DOHH2 (cell line): ENCODE results near the gene LENEP.

Experiments
- EZH2phosphoT487 ChIP-seq: fragments of 200-600 bp; sonication (generic); IDR thresholded peaks from 2 replicates; pipeline ENCODE4 v1.6.1; 2017; ENCODE audit warnings: borderline replicate concordance, mild to moderate bottlenecking, antibody characterized with exemption, low read length, moderate library complexity, mixed read lengths
- TF ChIP-seq, protein P1 (sequence below): fragments of 200-600 bp; sonication (generic); IDR thresholded peaks from one replicate; pipeline ENCODE4 v1.5.1; 2014; ENCODE audit warnings: antibody characterized with exemption, mild to moderate bottlenecking, low read depth, low read length; ENCODE audit not compliant: poor library complexity, severe bottlenecking

DNA sequence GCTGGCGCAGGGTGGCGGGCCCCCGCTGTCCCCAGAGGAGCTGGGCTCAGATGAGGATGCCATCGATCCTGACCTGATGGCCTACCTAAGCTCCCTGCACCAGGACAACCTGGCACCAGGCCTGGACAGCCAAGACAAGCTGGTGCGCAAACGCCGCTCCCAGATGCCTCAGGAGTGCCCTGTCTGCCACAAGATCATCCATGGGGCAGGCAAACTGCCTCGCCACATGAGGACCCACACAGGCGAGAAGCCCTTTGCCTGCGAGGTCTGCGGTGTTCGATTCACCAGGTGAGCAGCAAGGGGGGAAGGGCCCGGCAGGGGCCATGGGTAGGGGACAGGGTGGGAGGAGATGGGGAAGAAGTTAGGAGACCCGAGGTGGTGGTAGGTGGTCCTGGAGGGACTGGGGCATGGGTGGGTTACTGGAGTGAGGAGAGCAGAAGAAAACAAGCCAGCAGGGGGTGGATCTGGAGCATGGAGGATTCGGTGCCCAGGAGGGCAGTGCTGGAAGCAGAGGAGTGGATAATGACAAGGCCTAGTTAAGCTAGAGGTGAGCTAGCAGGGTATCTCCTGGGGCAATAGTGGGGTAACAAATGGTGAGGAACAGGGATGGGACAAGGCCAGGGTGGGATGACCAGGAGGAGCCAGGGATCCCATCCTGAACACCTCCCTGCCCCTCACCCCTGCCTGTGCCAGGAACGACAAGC lies 22.3 kb downstream of the LENEP start:
- TF ChIP-seq, protein P1, sequence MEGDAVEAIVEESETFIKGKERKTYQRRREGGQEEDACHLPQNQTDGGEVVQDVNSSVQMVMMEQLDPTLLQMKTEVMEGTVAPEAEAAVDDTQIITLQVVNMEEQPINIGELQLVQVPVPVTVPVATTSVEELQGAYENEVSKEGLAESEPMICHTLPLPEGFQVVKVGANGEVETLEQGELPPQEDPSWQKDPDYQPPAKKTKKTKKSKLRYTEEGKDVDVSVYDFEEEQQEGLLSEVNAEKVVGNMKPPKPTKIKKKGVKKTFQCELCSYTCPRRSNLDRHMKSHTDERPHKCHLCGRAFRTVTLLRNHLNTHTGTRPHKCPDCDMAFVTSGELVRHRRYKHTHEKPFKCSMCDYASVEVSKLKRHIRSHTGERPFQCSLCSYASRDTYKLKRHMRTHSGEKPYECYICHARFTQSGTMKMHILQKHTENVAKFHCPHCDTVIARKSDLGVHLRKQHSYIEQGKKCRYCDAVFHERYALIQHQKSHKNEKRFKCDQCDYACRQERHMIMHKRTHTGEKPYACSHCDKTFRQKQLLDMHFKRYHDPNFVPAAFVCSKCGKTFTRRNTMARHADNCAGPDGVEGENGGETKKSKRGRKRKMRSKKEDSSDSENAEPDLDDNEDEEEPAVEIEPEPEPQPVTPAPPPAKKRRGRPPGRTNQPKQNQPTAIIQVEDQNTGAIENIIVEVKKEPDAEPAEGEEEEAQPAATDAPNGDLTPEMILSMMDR: no peak
- no peak for TF ChIP-seq EZH2phosphoT487
